Body of pancreas (tissue), 4 donors: ENCODE data around the gene DPY19L3. TPM values are rescaled to one million over a fixed set of nuclear protein-coding genes. Genes with fewer than 3 reads are reported as not detected.
"Not testable (repeated sequence)": the region's sequence is repeated elsewhere in the genome, so short reads cannot be mapped to it uniquely, and the experiment has no call there.

ENCODE experiments used
- ATAC-seq: fragments of 150-250 bp; one replicate; pipeline ENCODE4 v1.9.1; 2016
- DNase-seq, 4 donors: peaks; one replicate each; pipeline ENCODE4 v3.0.0-alpha.2; 2019
- H3K27ac ChIP-seq, 4 donors: fragments of 200-600 bp; sonication (generic); 1 replicate in 3 of 4; 2 replicates in 1 of 4; pipeline versions ENCODE4 v1.5.1 to v1.6.1; 2016 to 2019; ENCODE audit warnings: mild to moderate bottlenecking in 1 of 4, mixed read lengths in 1 of 4, moderate library complexity in 1 of 4
- H3K27me3 ChIP-seq, 2 donors: fragments of 200-600 bp; sonication (generic); one replicate each; pipeline ENCODE4 v1.6.0; 2016; ENCODE audit warnings: mild to moderate bottlenecking in 1 of 2
- H3K36me3 ChIP-seq, 2 donors: fragments of 200-600 bp; sonication (generic); replicated peaks in 1 of 2; 2 replicates each; pipeline ENCODE4 v1.5.1; 2016; ENCODE audit warnings: low read depth in 2 of 2; ENCODE audit not compliant: insufficient read depth in 1 of 2
- H3K4me1 ChIP-seq: fragments of 200-600 bp; sonication (generic); one replicate; pipeline ENCODE4 v1.6.0; 2016
- H3K4me3 ChIP-seq, 2 donors: fragments of 200-600 bp; sonication (generic); 1 replicate in 1 of 2; 2 replicates in 1 of 2; pipeline ENCODE4 v1.5.1; 2016 to 2019
- H3K9me3 ChIP-seq, 3 donors: fragments of 200-600 bp; sonication (generic); 1 replicate in 2 of 3; 2 replicates in 1 of 3; pipeline ENCODE4 v1.5.1; 2016
- CTCF ChIP-seq, 7 experiments: fragments of 450-650 bp in 4 of 7; fragments of 200-600 bp in 3 of 7; sonication (generic) in 3 of 7; IDR thresholded peaks; one replicate each; pipeline ENCODE4 v1.5.1; 2016 to 2019; ENCODE audit warnings: antibody characterized with exemption in 7 of 7
- POLR2A ChIP-seq, 3 donors: fragments of 450-650 bp; IDR thresholded peaks; one replicate each; pipeline ENCODE4 v1.6.1; 2016; ENCODE audit warnings: antibody characterized with exemption in 3 of 3, mild to moderate bottlenecking in 2 of 3
- WGBS, 2 donors: methylation state at CpG; one replicate each; pipeline ENCODE4 v1.1.5; 2017; 5-methylcytosine and 5-hydroxymethylcytosine counted together
- intact Hi-C: fragments of 100-400 bp; cut with DNase I; formaldehyde crosslinking; loops from one replicate; pipeline ENCODE4 v1.15.1; 2023
- total RNA-seq, 2 donors: library from RNA; depleted of rRNA; stranded (reverse); fragments of >200 nt; gene quantifications; one replicate each; pipeline ENCODE4 v1.1.0, GENCODE V29; 2016

Gene DPY19L3
- total RNA-seq, 2 donors from 2014 or later = 14.3 to 24.4 TPM

- Histone ChIP-seq H3K4me1 (no peaks in the 10 kb centered on the region), H3K9me3 (no peaks in the 10 kb centered on the region), H3K4me3 (no peak overlapping the region), H3K36me3 (no peaks in the 10 kb centered on the region), H3K27ac (no peak overlapping the region), H3K27me3 (no peaks in the 10 kb centered on the region)
- 81 to 83% methylated on average over 3 of the region's 3 CpGs for WGBS, 2 donors
- intact Hi-C loops = no loop called here
- no peak for DNase-seq
- no peak for TF ChIP-seq POLR2A (IDR thresholded peaks at IDR 0.05)
- TF ChIP-seq CTCF (IDR thresholded peaks at IDR 0.05) = no peak
- ATAC-seq = no peak
Measured at GRCh38 chr19:32418155-32418554, 12.6 kb downstream of the DPY19L3 start.

GRCh38 chr19:32421589-32422361 lies 16.2 kb downstream of the DPY19L3 start:
- no peak for ATAC-seq
- Histone ChIP-seq H3K9me3 (no peaks in the 10 kb centered on the region), H3K27ac (no peak overlapping the region), H3K36me3 (no peaks in the 10 kb centered on the region), H3K4me1 (no peaks in the 10 kb centered on the region), H3K27me3 (no peaks in the 10 kb centered on the region), H3K4me3 (no peak overlapping the region)
- DNase-seq = peak in 1 of 4 donors; percentile 11
- intact Hi-C loops = no loop called here
- no peak for TF ChIP-seq POLR2A (IDR thresholded peaks at IDR 0.05)
- no peak for TF ChIP-seq CTCF (IDR thresholded peaks at IDR 0.05)
- WGBS, 2 donors = 71 to 86% methylated on average over 6 to 7 of the region's 7 CpGs

DNA sequence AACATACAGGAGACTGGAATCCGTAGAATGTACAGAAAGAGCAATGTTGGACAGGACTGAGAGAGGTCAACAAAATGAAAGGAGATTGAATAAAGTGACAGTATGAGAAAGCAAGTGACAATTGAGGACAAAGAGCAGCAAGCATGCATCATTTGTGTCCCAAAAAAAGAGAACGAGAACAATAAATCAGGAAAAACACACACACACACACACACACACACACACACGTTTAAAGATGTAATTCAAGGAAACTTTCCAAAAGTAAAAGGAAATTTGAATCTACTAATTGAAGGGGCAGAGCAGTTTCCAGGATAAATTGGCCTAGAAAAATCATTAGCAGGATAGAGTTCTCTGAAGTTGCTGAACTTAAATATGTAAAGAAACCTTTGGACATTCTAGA lies 16.9 kb downstream of the DPY19L3 start:
- no peaks in the 10 kb centered on the region for H3K27me3 ChIP-seq
- no peaks in the 10 kb centered on the region for H3K36me3 ChIP-seq
- ATAC-seq (no peak), DNase-seq (no peak)
- no peaks in the 10 kb centered on the region for H3K9me3 ChIP-seq
- WGBS, 2 donors = 62 to 64% methylated on average over 3 of the region's 3 CpGs
- TF ChIP-seq POLR2A (IDR thresholded peaks at IDR 0.05) (no peak), CTCF (IDR thresholded peaks at IDR 0.05) (no peak)
- no peaks in the 10 kb centered on the region for H3K4me1 ChIP-seq
- intact Hi-C loops = no loop called here
- no peak overlapping the region for H3K4me3 ChIP-seq
- H3K27ac ChIP-seq = no peak overlapping the region

- H3K9me3 ChIP-seq, H3K27me3 ChIP-seq, H3K27ac ChIP-seq, H3K36me3 ChIP-seq, H3K4me3 ChIP-seq, intact Hi-C loops, ATAC-seq, H3K4me1 ChIP-seq, DNase-seq: not testable (repeated sequence)
- 94 to 98% methylated on average over 2 to 3 of the region's 3 CpGs for WGBS, 2 donors
Measured at GRCh38 chr19:32423944-32424343, 18.4 kb downstream of the DPY19L3 start.

GRCh38 chr19:32427536-32427935 lies 22.0 kb downstream of the DPY19L3 start:
- ATAC-seq (no peak), DNase-seq (no peak)
- no peak overlapping the region for H3K4me3 ChIP-seq
- no peak for TF ChIP-seq POLR2A (IDR thresholded peaks at IDR 0.05)
- no peak for TF ChIP-seq CTCF (IDR thresholded peaks at IDR 0.05)
- 94% methylated on average over 3 of the region's 3 CpGs for WGBS, 2 donors
- no peaks in the 10 kb centered on the region for H3K36me3 ChIP-seq
- H3K9me3 ChIP-seq = no peaks in the 10 kb centered on the region
- H3K27ac ChIP-seq = no peak overlapping the region
- H3K27me3 ChIP-seq = no peaks in the 10 kb centered on the region
- no peaks in the 10 kb centered on the region for H3K4me1 ChIP-seq
- intact Hi-C loops = no loop called here
